ENCODE results near the gene ABCA2.

- TF ChIP-seq CTCF (IDR thresholded peaks at IDR 0.05) (no peak), NFYB (CRISPR knock-in tag; conservative IDR thresholded peaks at IDR 0.05; ENCODE audit: low read depth) (no peak), ATF3 (CRISPR knock-in tag; conservative IDR thresholded peaks at IDR 0.05) (no peak), MAX (CRISPR knock-in tag; IDR thresholded peaks at IDR 0.05) (no peak), JUN (CRISPR knock-in tag; IDR thresholded peaks at IDR 0.05) (no peak), STAT6 (CRISPR knock-in tag; conservative IDR thresholded peaks at IDR 0.05; ENCODE audit: low read depth) (no peak), USF1 (CRISPR knock-in tag; IDR thresholded peaks at IDR 0.05) (no peak), TEAD4 (CRISPR knock-in tag; IDR thresholded peaks at IDR 0.05) (no peak), ZNF263 (CRISPR knock-in tag; IDR thresholded peaks at IDR 0.05; ENCODE audit: low read depth) (no peak), ZBTB43 (CRISPR knock-in tag; IDR thresholded peaks at IDR 0.05) (no peak)
These were observed 33.2 kb downstream of the ABCA2 start for GRCh38 chr9:136994888-136995230.
